HG03575 (cell line): ENCODE results near the gene PRPF38B.
"Not testable (repeated sequence)": the region's sequence is repeated elsewhere in the genome, so short reads cannot be mapped to it uniquely, and the experiment has no call there.

ENCODE experiments used
- ATAC-seq: cut with Tn5 transposase; IDR thresholded peaks from one replicate; pipeline ENCODE4 v1.9.1; 2021; ENCODE audit not compliant: unreplicated experiment, insufficient number of reproducible peaks, low FRiP score; ENCODE audit errors: extremely low read depth

Gene PRPF38B

DNA sequence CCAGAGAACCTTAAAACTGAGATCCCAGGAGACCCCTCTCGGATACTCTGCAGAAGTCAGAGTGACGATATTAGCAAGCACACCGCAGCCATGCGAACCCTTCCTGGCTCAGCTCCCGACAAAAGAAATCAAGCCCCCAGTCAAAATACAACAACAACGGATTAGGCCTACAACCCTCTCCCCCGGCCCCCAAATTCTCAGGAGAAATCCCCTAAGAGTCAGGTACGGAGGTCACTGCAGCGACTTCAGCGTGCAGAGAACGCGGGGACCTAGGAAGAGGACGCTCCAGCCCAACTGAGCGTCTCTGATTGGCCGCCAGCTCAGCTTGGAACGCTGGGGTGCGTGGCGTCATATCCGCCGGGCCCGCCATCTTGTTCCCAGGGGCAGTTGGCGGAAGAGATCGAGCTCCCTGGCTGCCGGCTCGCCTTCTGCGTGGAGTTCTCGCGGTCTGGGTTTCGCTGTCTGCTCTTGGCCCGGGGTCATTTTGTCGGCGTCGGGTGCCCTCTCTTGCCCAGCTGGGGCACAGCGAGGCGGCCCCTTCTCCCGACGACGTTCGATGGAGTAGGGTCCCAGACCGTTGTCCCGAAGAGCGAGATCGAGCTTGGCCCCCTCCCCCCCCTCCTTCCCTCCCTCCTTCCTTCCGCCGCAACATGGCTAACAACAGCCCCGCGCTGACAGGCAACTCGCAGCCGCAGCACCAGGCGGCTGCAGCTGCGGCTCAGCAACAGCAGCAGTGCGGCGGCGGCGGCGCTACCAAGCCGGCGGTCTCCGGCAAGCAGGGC is at the start of gene PRPF38B:
Gene PRPF38B, plus strand, starts transcription at position 369 of the 782 bp plus-strand sequence. Its CDS starts 282 bp downstream, at position 651.
- peak; percentile 66 for ATAC-seq

GRCh38 chr1:108643492-108644335 is 48.4 kb upstream of the PRPF38B start:
- no peak for ATAC-seq

- no peak for ATAC-seq
Observed at GRCh38 chr1:108644984-108645383, 47.1 kb upstream of the PRPF38B start.

DNA sequence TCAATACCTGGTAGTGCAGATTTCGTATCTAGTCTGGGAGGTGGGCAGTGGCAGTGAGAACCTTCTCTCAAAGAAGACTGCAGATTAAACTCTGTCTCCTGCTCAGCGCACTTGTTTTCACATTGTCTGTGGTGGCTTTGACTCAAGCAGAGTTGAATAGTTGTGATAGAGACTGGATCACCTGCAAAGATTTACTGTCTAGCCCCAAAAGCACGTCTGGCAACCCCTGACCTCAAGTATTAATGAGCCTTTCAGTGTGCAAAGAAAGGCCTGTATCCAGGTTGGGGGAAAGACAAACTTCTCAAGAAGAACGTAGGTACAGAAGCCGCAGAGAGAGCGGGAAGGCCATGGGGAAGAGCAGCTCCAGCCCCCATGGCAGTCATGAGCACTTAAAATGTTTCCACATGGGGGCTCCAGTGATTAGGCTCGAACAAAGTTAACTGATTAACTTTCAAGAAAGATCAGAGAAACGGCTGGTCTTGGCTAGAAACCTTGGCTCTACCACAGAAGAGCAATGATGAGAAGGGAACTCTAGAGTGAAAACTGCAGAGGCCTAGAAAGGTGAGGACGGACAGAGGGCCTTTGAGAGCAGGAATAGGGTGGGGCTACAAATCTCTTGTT is 46.4 kb upstream of the PRPF38B start:
- no peak for ATAC-seq

GRCh38 chr1:108646265-108646647 is 45.9 kb upstream of the PRPF38B start:
- ATAC-seq, result no peak

GRCh38 chr1:108646648-108647269 is 45.4 kb upstream of the PRPF38B start:
- no peak for ATAC-seq

- ATAC-seq, result no peak
Observed at GRCh38 chr1:108653431-108654105, 38.5 kb upstream of the PRPF38B start.

- no peak for ATAC-seq
Observed at GRCh38 chr1:108657356-108658080, 34.6 kb upstream of the PRPF38B start.

GRCh38 chr1:108661030-108661609 is 31.0 kb upstream of the PRPF38B start, which contains the start of gene HENMT1:
Gene HENMT1 (minus strand): TSS chr1:108661093. CDS start chr1:108659884, 1,209 bp downstream.
- ATAC-seq, result peak; percentile 60

DNA sequence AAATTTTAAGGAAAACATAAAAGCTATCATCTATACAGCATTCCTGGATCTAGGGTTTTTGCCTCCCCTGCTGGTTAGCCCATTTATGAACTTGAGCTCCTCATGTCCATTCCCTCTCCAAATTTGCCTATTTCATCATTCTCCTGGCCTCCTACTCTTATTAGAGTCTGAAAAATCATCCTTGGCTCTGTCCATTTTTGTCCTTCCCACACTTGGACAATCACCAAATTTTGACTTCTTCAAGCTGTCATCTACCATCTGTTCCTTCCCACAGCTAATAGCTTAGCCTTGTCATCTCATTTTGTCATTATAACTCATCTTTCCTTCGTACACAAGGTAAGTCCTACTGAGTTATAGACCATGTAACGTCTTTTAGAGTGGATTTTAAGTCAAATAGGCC is 29.0 kb upstream of the PRPF38B start:
- ATAC-seq, result no peak

DNA sequence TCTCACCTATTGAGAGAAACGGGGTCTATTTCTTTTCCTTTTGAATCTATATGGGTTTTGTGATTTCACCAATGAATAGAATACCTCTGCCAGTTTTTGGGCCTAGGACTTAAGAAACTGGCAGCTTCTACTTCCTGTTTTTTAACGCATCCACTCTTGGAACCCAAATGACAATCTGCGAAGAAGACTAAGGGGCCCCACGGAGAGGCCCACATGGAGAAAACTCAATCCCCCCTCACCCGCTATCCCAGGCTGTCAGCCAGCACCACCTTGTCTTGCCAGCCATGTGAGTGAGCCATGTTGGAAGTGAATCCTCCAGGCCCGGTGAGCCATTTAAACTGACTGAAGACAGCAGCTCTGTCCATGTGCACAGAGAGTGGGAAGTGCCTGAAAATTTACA is 27.6 kb upstream of the PRPF38B start:
- ATAC-seq, result no peak

DNA sequence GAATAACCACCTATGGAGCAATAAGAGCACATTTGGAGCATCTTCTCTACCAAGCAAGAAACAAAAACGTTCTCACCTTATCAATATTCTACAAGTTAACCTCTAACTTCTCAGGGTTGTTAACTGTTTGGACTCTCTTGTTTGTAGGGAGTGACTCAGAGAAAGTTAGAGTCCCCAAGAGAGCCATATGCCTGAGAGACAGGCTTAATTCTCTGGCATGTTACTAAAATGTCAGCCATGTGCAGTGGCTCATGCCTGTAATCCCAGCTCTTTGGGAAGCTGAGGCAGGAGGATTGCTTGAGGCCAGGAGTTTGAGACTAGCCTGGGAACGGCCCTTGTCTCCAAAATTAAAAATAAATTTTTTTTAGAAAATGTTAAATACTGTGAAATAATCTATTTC is 27.0 kb upstream of the PRPF38B start:
- ATAC-seq, result no peak

DNA sequence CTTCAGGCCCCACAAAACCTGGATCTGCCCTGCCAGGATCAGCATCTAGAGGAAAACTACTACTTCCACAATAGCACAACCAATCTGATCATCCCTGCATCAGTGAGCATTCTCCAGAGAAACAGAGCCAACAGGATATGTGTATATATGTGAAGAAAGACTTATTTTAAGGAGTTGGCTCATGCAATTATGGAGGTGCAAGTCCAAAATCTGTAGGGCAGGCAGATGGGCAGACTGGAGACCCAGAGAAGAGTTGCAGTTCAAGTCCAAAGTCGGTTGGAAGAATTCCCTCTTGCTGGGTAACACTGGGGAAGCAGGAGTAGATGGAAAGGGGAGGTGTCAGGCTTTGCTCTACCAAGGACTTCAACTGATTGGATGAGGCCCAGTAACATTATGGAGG is 26.3 kb upstream of the PRPF38B start:
- no peak for ATAC-seq

- ATAC-seq, result not testable (repeated sequence)
Observed at GRCh38 chr1:108667422-108667821, 24.7 kb upstream of the PRPF38B start.

- no peak for ATAC-seq
Observed at GRCh38 chr1:108668777-108669176, 23.3 kb upstream of the PRPF38B start.

DNA sequence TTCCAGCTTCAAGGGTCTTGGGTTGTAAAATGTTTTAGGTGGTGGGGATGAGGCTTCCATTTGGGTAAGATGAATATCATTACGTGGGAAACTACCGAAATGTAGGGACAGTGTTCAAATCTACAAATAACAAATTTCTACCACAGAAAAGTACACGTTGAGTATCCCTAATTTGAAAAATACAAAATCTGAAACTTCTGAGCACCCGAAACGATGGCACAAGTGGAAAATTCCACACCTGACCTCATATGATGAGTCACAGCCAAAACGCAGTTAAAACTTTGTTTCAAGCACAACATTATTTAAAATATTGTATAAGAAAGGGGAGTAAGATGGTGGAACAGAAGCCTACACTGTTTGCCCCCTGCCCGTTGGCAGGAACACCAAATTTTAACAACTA is 22.4 kb upstream of the PRPF38B start:
- ATAC-seq, result no peak

GRCh38 chr1:108670131-108670773 is 21.9 kb upstream of the PRPF38B start:
- no peak for ATAC-seq
